HepG2 (cell line): ENCODE results near the gene NOL4L. TPM values are rescaled to one million over a fixed set of nuclear protein-coding genes. Genes with fewer than 3 reads are reported as not detected.

Source experiments
- ATAC-seq: fragments of 200-7000 bp; cut with Tn5 transposase; 3 replicates; pipeline ENCODE4 v1.9.1; 2020; ENCODE audit warnings: mild to moderate bottlenecking, moderate library complexity
- BruUV-seq: library from RNA; stranded (reverse); fragments of 400-500 nt; replicated peaks from 2 replicates; lab custom pipeline; 2021; lab: Mats Ljungman, UMichigan
- CTCF ChIA-PET: fragments of 300-600 bp; formaldehyde crosslinking; extraction: SDS; loops from one replicate; lab custom pipeline; 2021; ENCODE audit warnings: low total read pairs, inconsistent platforms, low intra/inter-chr PET ratio; lab: Yijun Ruan, JAX
- POLR2A ChIA-PET: fragments of 350-600 bp; sonication (Branson Sonifier 250); formaldehyde crosslinking; loops from one replicate; lab custom pipeline; 2020; ENCODE audit warnings: antibody characterized with exemption, inconsistent platforms; lab: Yijun Ruan, JAX
- DNase-seq: peaks from one replicate; pipeline ENCODE4 v3.0.0-alpha.2; 2015; ENCODE audit warnings: low spot score
- FAIRE-seq: peaks from 3 replicates; lab custom pipeline; 2011; peaks lifted over from hg19 to GRCh38; lab: Jason Lieb, UNC
- H2AFZ ChIP-seq: one replicate; pipeline ENCODE4 v1.6.1; 2011; ENCODE audit warnings: low read length, inconsistent platforms
- H3K27ac ChIP-seq: fragments of 300-600 bp; 3 replicates; pipeline ENCODE4 v1.8.0; 2011; ENCODE audit warnings: mixed run types, mild to moderate bottlenecking, mixed read lengths, low read length, inconsistent platforms; ENCODE audit not compliant: insufficient read depth; ENCODE audit errors: extremely low read length
- H3K27me3 ChIP-seq, 2 experiments: fragments of 200-600 bp in 1 of 2; 2 replicates in 1 of 2; 3 replicates in 1 of 2; pipeline versions ENCODE4 v1.6.0 to v1.8.0; 2011; ENCODE audit warnings: low read length in 2 of 2, mild to moderate bottlenecking in 2 of 2, moderate library complexity in 2 of 2, inconsistent platforms in 1 of 2; ENCODE audit not compliant: insufficient read depth in 2 of 2, control insufficient read depth in 1 of 2
- H3K36me3 ChIP-seq, 2 experiments: fragments of 200-600 bp in 1 of 2; replicated peaks in 1 of 2; 2 replicates in 1 of 2; 3 replicates in 1 of 2; pipeline versions ENCODE4 v1.5.1 to v1.8.0; 2011; ENCODE audit warnings: low read length in 2 of 2, inconsistent platforms in 1 of 2; ENCODE audit not compliant: insufficient read depth in 2 of 2, control insufficient read depth in 1 of 2
- H3K4me1 ChIP-seq: 2 replicates; pipeline ENCODE4 v1.5.1; 2012; ENCODE audit warnings: low read length, inconsistent platforms; ENCODE audit not compliant: insufficient read depth
- H3K4me2 ChIP-seq: 2 replicates; pipeline ENCODE4 v1.6.0; 2011; ENCODE audit warnings: low read depth, low read length, inconsistent platforms
- H3K4me3 ChIP-seq, 3 experiments: fragments of 200-600 bp in 1 of 3; sonication (generic), shearing (Covaris generic) in 1 of 3; replicated peaks in 1 of 3; 2 replicates each; pipeline ENCODE4 v1.5.1; 2011 to 2016; ENCODE audit warnings: low read length in 3 of 3, inconsistent platforms in 2 of 3, low read depth in 2 of 3, mild to moderate bottlenecking in 2 of 3, control low read depth in 1 of 3, mixed read lengths in 1 of 3; ENCODE audit not compliant: insufficient read depth in 1 of 3
- H3K79me2 ChIP-seq: one replicate; pipeline ENCODE4 v1.6.1; 2011; ENCODE audit warnings: low read length, inconsistent platforms; ENCODE audit not compliant: insufficient read depth
- H3K9ac ChIP-seq: 2 replicates; pipeline ENCODE4 v1.6.0; 2011; ENCODE audit warnings: mild to moderate bottlenecking, low read depth, low read length, inconsistent platforms; ENCODE audit not compliant: insufficient read depth
- H3K9me3 ChIP-seq: 2 replicates; pipeline ENCODE4 v1.5.1; 2012; ENCODE audit warnings: mild to moderate bottlenecking, low read length
- H4K20me1 ChIP-seq: 2 replicates; pipeline ENCODE4 v1.6.0; 2011; ENCODE audit warnings: inconsistent platforms, mild to moderate bottlenecking, low read length, moderate library complexity; ENCODE audit not compliant: insufficient read depth
- BORCS8-MEF2B ChIP-seq: sonication (generic); formaldehyde crosslinking; IDR thresholded peaks from 2 replicates; pipeline ENCODE4 v1.8.0; 2022; ENCODE audit warnings: mild to moderate bottlenecking, missing genetic modification reagents
- ERF ChIP-seq: IDR thresholded peaks from 2 replicates; pipeline ENCODE4 v1.6.1; 2018; ENCODE audit warnings: missing biosample characterization, missing genetic modification reagents
- FOSL1 ChIP-seq: sonication (generic); formaldehyde crosslinking; IDR thresholded peaks from 2 replicates; pipeline ENCODE4 v1.9.0; 2021; ENCODE audit warnings: missing genetic modification reagents, borderline replicate concordance
- HNRNPK ChIP-seq: fragments of 200-400 bp; formaldehyde crosslinking; IDR thresholded peaks from 2 replicates; pipeline ENCODE4 v1.6.1; 2018; ENCODE audit warnings: low read length, low read depth, moderate library complexity, mild to moderate bottlenecking; ENCODE audit not compliant: poor library complexity, severe bottlenecking
- IKZF5 ChIP-seq: IDR thresholded peaks from 2 replicates; pipeline ENCODE4 v1.6.1; 2018; ENCODE audit warnings: missing genetic modification reagents, mild to moderate bottlenecking, missing compliant biosample characterization
- IRF9 ChIP-seq: sonication (generic); formaldehyde crosslinking; IDR thresholded peaks from 2 replicates; pipeline ENCODE4 v1.8.0; 2022; ENCODE audit warnings: missing genetic modification reagents, mild to moderate bottlenecking, borderline replicate concordance
- MAF1 ChIP-seq: sonication (generic); formaldehyde crosslinking; IDR thresholded peaks from 2 replicates; pipeline ENCODE4 v1.5.0; 2020; ENCODE audit warnings: missing genetic modification reagents, borderline replicate concordance
- MAFF ChIP-seq: IDR thresholded peaks from 2 replicates; pipeline ENCODE4 v1.6.1; 2011; ENCODE audit warnings: low read depth, low read length, improper control_type of control experiment
- NCOR1 ChIP-seq: fragments of 200-600 bp; sonication (generic); IDR thresholded peaks from 2 replicates; pipeline ENCODE4 v1.7.0; 2017; ENCODE audit warnings: antibody characterized with exemption, low read length, borderline replicate concordance
- NFYB ChIP-seq: sonication (generic); formaldehyde crosslinking; IDR thresholded peaks from 2 replicates; pipeline ENCODE4 v1.4.0; 2020; ENCODE audit warnings: missing genetic modification reagents
- NR2F2 ChIP-seq: IDR thresholded peaks from 2 replicates; pipeline ENCODE4 v1.6.1; 2012; ENCODE audit warnings: low read depth, inconsistent platforms, borderline replicate concordance
- PHF8 ChIP-seq: sonication (generic); formaldehyde crosslinking; IDR thresholded peaks from 2 replicates; pipeline ENCODE4 v1.5.0; 2020; ENCODE audit warnings: missing genetic modification reagents
- REPIN1 ChIP-seq: sonication (generic); formaldehyde crosslinking; IDR thresholded peaks from 2 replicates; pipeline ENCODE4 v1.8.0; 2022; ENCODE audit warnings: missing genetic modification reagents, low read depth, mild to moderate bottlenecking, borderline replicate concordance
- RFX5 ChIP-seq: IDR thresholded peaks from 2 replicates; pipeline ENCODE4 v1.6.1; 2011; ENCODE audit warnings: low read depth, low read length, improper control_type of control experiment
- SAP130 ChIP-seq: IDR thresholded peaks from 2 replicates; pipeline ENCODE4 v1.6.1; 2016; ENCODE audit warnings: low read depth
- SIN3B ChIP-seq: fragments of 150-350 bp; IDR thresholded peaks from 2 replicates; pipeline ENCODE4 v1.6.1; 2014; ENCODE audit warnings: low read length
- SSRP1 ChIP-seq: IDR thresholded peaks from 2 replicates; pipeline ENCODE4 v1.6.1; 2016; ENCODE audit warnings: control low read depth
- XRCC5 ChIP-seq: fragments of 200-400 bp; formaldehyde crosslinking; optimal IDR thresholded peaks from 2 replicates; pipeline ENCODE3; 2017; ENCODE audit warnings: mild to moderate bottlenecking, low read length
- ZBTB38 ChIP-seq: sonication (generic); formaldehyde crosslinking; IDR thresholded peaks from 2 replicates; pipeline ENCODE4 v1.5.1; 2020; ENCODE audit warnings: mild to moderate bottlenecking, missing genetic modification reagents
- ZFP36L1 ChIP-seq: sonication (generic); formaldehyde crosslinking; IDR thresholded peaks from 2 replicates; pipeline ENCODE4 v1.8.0; 2022; ENCODE audit warnings: mild to moderate bottlenecking, missing genetic modification reagents, moderate library complexity
- ZNF335 ChIP-seq: sonication (generic); formaldehyde crosslinking; IDR thresholded peaks from 2 replicates; pipeline ENCODE4 v1.4.0; 2020; ENCODE audit warnings: missing genetic modification reagents
- ZNF879 ChIP-seq: sonication (generic); formaldehyde crosslinking; IDR thresholded peaks from 2 replicates; pipeline ENCODE4 v1.8.1; 2023; ENCODE audit warnings: missing genetic modification reagents
- ZSCAN12 ChIP-seq: sonication (generic); formaldehyde crosslinking; IDR thresholded peaks from 2 replicates; pipeline ENCODE4 v1.9.0; 2021; ENCODE audit warnings: mild to moderate bottlenecking, missing genetic modification reagents
- ZSCAN25 ChIP-seq: sonication (generic); formaldehyde crosslinking; IDR thresholded peaks from 2 replicates; pipeline ENCODE4 v1.8.0; 2022; ENCODE audit warnings: mild to moderate bottlenecking, missing genetic modification reagents
- WGBS: methylation state at CpG from one replicate; pipeline ENCODE4 v1.1.6; 2017; ENCODE audit warnings: low lambda C conversion rate; 5-methylcytosine and 5-hydroxymethylcytosine counted together
- in situ Hi-C: cut with HindIII; loops from 2 replicates; pipeline ENCODE4 v1.10.0; 2017; ENCODE audit warnings: low pct_unique_long_range_greater_than_20kb; ENCODE audit not compliant: extremely low pct_ligation_motif_present
- intact Hi-C: fragments of 100-400 bp; cut with micrococcal nuclease; formaldehyde crosslinking; loops from one replicate; pipeline ENCODE4 v1.10.0; 2022; ENCODE audit not compliant: unreplicated experiment
- polyA plus RNA-seq, 8 experiments: library from polyadenylated mRNA; depleted of rRNA in 3 of 8; stranded (reverse) in 7 of 8; unstranded in 1 of 8; fragments of >200 nt; fragmentation: Illumina TruSeq in 4 of 8; extraction: Trizol in 4 of 8; gene quantifications; 2 replicates each; pipeline versions ENCODE4 v1.2.1 to v1.2.3, GENCODE V29; 2011 to 2016; ENCODE audit warnings: low read depth in 4 of 8, missing spikeins in 1 of 8, mixed read lengths in 1 of 8; ENCODE audit not compliant: insufficient read depth in 1 of 8
- total RNA-seq, 5 experiments: library from RNA; depleted of rRNA; stranded (reverse); fragments of >200 nt; fragmentation: Illumina TruSeq; extraction: Trizol; gene quantifications; 2 replicates each; pipeline ENCODE4 v1.2.3, GENCODE V29; 2016; ENCODE audit warnings: low read depth in 1 of 5

The NOL4L gene
- total and polyA plus RNA-seq, 2 of the 13 experiments (the other 11 are each of a cell fraction or from before 2014, with no cell fraction given), result 16.6 to 35.4 TPM

- TF ChIP-seq ZSCAN12 (CRISPR knock-in tag) (no peak), SAP130 (CRISPR knock-in tag) (no peak), SSRP1 (CRISPR knock-in tag) (0 out of 2 replicates have a peak, but pooled peaks have one; percentile 70), XRCC5 (peak; percentile 36), FOSL1 (0 out of 2 replicates have a peak, but pooled peaks have one; percentile 9)
These were observed 141.7 kb downstream of the NOL4L start (continued) for GRCh38 chr20:32443386-32443974.

GRCh38 chr20:32442630-32443373 is 142.3 kb downstream of the NOL4L start:
- Histone ChIP-seq H3K36me3 (peaks cover 27 to 65% of the 10 kb centered on the region in 2 experiments), H3K27me3 (no peaks in the 10 kb centered on the region), H3K9me3 (no peaks in the 10 kb centered on the region), H3K9ac (no peak overlapping the region), H3K4me1 (peaks cover 48% of the 10 kb centered on the region), H2AFZ (no peak overlapping the region), H3K4me3 (no peak overlapping the region), H3K27ac (no peak overlapping the region), H4K20me1 (peaks cover 29% of the 10 kb centered on the region; the same call in 1 of the 2 replicates), H3K4me2 (no peak overlapping the region), H3K79me2 (no peaks in the 10 kb centered on the region)
- ChIA-PET POLR2A (interaction anchor here (1.4 to 1.7 kb wide), 2 partner anchors 33 to 34 kb away, joined by 3 to 5 read pairs; no protein-coding TSS in a partner anchor), CTCF (no interaction called here)
- DNase-seq (no peak), FAIRE-seq (no peak), ATAC-seq (no peak)
- in situ Hi-C loops (no loop called here), intact Hi-C loops (no loop called here)
- WGBS, result 92% methylated on average over 10 of the region's 10 CpGs
- BruUV-seq, result TSS peak; percentile 1
- TF ChIP-seq ZNF335, result no peak
- TF ChIP-seq IRF9 (CRISPR knock-in tag), result no peak
- TF ChIP-seq NCOR1, result no peak
- 0 out of 2 replicates have a peak, but pooled peaks have one; percentile 13 for TF ChIP-seq NFYB
- TF ChIP-seq MAFF, result no peak
- no peak for TF ChIP-seq HNRNPK
- no peak for TF ChIP-seq REPIN1
- no peak for TF ChIP-seq PHF8 (CRISPR knock-in tag)
- TF ChIP-seq ERF (CRISPR knock-in tag), result no peak
- TF ChIP-seq ZSCAN25 (CRISPR knock-in tag), result no peak
- no peak for TF ChIP-seq ZFP36L1 (CRISPR knock-in tag)
- no peak for TF ChIP-seq ZBTB38 (CRISPR knock-in tag)
- TF ChIP-seq SIN3B, result no peak
- TF ChIP-seq MAF1 (CRISPR knock-in tag), result no peak
- TF ChIP-seq NR2F2, result no peak
- TF ChIP-seq RFX5, result no peak
- no peak for TF ChIP-seq BORCS8-MEF2B (CRISPR knock-in tag)
- 0 out of 2 replicates have a peak, but pooled peaks have one; percentile 21 for TF ChIP-seq IKZF5 (CRISPR knock-in tag)
- no peak for TF ChIP-seq ZNF879 (CRISPR knock-in tag)
